Parathyroid adenoma (tissue), 2 donors: ENCODE results near the gene TSPAN18.

Experiments
- H2AFZ ChIP-seq: fragments of 300-600 bp; sonication (generic); one replicate; pipeline ENCODE4 v1.7.0; 2017; ENCODE audit warnings: antibody characterized with exemption, mild to moderate bottlenecking
- H3K27ac ChIP-seq: fragments of 300-600 bp; sonication (generic); one replicate; pipeline ENCODE4 v1.7.0; 2017
- H3K27me3 ChIP-seq: fragments of 300-600 bp; sonication (generic); one replicate; pipeline ENCODE4 v1.7.0; 2017; ENCODE audit warnings: low read length; ENCODE audit not compliant: control insufficient read depth, insufficient read depth
- H3K36me3 ChIP-seq: fragments of 300-600 bp; sonication (generic); one replicate; pipeline ENCODE4 v1.7.0; 2017; ENCODE audit warnings: low read length; ENCODE audit not compliant: control insufficient read depth, insufficient read depth
- H3K4me1 ChIP-seq: fragments of 300-600 bp; sonication (generic); one replicate; pipeline ENCODE4 v1.7.0; 2017; ENCODE audit warnings: control low read depth
- H3K4me2 ChIP-seq: fragments of 300-600 bp; sonication (generic); one replicate; pipeline ENCODE4 v1.7.0; 2017; ENCODE audit warnings: low read length
- H3K4me3 ChIP-seq: fragments of 300-600 bp; sonication (generic); one replicate; pipeline ENCODE4 v1.7.0; 2017; ENCODE audit warnings: low read depth, low read length
- H3K79me2 ChIP-seq: fragments of 300-600 bp; sonication (generic); one replicate; pipeline ENCODE4 v1.7.0; 2017; ENCODE audit warnings: control low read depth
- H3K9ac ChIP-seq: fragments of 300-600 bp; sonication (generic); one replicate; pipeline ENCODE4 v1.7.0; 2017; ENCODE audit warnings: mild to moderate bottlenecking
- H3K9me3 ChIP-seq: fragments of 300-600 bp; sonication (generic); one replicate; pipeline ENCODE4 v1.7.0; 2017; ENCODE audit warnings: low read length; ENCODE audit not compliant: control insufficient read depth
- TF ChIP-seq, protein P1 (sequence below): fragments of 300-600 bp; sonication (generic); IDR thresholded peaks from one replicate; pipeline ENCODE4 v1.7.0; 2017; ENCODE audit warnings: antibody characterized with exemption, mild to moderate bottlenecking
- donor health status: primary hyperparathyroidism.

Gene TSPAN18

DNA sequence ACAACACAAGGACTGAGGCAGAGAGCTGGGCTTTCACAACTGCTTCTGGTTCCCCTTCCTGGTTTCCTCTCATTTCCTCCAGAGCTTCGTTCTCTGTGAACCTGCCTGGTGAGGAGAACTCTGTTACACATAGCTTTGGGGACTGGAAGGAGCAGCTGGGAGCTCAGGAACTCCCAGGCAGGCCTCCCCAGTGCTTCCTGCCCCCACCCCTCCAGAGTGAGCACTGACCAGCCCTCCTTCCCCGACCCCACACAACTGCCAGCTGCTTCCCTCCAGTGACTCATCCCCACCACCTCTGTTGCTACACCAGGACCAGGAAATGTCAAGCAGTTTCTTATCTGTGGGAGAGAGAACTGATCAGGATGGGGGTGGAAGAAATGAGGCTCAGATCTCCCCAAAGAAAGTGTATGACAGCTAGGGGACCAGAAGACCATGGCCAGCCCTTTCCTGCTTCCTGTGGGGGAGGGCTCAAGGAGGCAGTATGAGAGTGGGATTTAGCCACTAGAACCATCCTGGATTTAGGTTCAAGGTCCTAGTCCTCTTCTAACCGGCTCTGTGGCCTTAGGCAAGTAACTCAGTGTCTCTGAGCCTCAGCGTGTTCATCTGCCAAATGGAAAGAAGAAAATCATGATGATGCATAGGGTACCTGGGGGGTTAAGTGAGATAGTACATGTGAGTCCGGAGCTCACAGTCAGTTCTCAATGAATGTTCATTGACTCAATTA is 228.4 kb downstream of the TSPAN18 start:
- no peaks in the 10 kb centered on the region for H3K36me3 ChIP-seq
- H3K27ac ChIP-seq: no peak overlapping the region
- H3K4me2 ChIP-seq: no peak overlapping the region
- no peaks in the 10 kb centered on the region for H3K79me2 ChIP-seq
- no peak overlapping the region for H3K9ac ChIP-seq
- TF ChIP-seq, protein P1, sequence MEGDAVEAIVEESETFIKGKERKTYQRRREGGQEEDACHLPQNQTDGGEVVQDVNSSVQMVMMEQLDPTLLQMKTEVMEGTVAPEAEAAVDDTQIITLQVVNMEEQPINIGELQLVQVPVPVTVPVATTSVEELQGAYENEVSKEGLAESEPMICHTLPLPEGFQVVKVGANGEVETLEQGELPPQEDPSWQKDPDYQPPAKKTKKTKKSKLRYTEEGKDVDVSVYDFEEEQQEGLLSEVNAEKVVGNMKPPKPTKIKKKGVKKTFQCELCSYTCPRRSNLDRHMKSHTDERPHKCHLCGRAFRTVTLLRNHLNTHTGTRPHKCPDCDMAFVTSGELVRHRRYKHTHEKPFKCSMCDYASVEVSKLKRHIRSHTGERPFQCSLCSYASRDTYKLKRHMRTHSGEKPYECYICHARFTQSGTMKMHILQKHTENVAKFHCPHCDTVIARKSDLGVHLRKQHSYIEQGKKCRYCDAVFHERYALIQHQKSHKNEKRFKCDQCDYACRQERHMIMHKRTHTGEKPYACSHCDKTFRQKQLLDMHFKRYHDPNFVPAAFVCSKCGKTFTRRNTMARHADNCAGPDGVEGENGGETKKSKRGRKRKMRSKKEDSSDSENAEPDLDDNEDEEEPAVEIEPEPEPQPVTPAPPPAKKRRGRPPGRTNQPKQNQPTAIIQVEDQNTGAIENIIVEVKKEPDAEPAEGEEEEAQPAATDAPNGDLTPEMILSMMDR: no peak
- H3K4me1 ChIP-seq: no peaks in the 10 kb centered on the region
- H3K4me3 ChIP-seq: no peak overlapping the region
- H3K27me3 ChIP-seq: no peaks in the 10 kb centered on the region
- H2AFZ ChIP-seq: no peak overlapping the region
- H3K9me3 ChIP-seq: no peaks in the 10 kb centered on the region

DNA sequence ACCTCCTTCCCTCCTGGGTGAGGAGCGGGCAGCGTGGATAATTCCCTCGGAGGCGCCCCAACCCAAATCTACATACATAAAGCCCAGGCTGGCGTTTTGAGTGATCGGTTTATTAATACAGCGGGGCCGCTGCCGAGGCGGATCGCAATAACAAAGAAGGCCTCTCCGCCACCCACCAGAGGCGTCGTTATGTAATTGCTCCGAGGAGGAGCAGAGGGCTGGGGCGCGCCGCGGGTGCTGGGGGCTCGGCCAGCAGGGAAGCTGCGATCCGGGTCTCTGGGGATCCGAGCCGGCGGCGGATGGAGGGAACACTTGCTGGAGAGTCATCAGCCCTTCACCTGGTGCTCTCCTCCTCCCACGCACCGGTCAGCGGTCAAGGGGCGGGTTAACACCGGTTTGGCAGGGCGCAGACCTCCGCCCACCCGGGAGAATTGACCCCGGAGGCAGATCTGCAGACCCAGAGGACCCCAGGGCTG is 230.3 kb downstream of the TSPAN18 start:
- H3K4me1 ChIP-seq: no peaks in the 10 kb centered on the region
- no peaks in the 10 kb centered on the region for H3K9me3 ChIP-seq
- no peaks in the 10 kb centered on the region for H3K79me2 ChIP-seq
- no peaks in the 10 kb centered on the region for H3K36me3 ChIP-seq
- TF ChIP-seq, protein P1: no peak
- no peak overlapping the region for H2AFZ ChIP-seq
- H3K4me3 ChIP-seq: no peak overlapping the region
- H3K27ac ChIP-seq: no peak overlapping the region
- H3K4me2 ChIP-seq: no peak overlapping the region
- H3K27me3 ChIP-seq: no peaks in the 10 kb centered on the region
- H3K9ac ChIP-seq: no peak overlapping the region

DNA sequence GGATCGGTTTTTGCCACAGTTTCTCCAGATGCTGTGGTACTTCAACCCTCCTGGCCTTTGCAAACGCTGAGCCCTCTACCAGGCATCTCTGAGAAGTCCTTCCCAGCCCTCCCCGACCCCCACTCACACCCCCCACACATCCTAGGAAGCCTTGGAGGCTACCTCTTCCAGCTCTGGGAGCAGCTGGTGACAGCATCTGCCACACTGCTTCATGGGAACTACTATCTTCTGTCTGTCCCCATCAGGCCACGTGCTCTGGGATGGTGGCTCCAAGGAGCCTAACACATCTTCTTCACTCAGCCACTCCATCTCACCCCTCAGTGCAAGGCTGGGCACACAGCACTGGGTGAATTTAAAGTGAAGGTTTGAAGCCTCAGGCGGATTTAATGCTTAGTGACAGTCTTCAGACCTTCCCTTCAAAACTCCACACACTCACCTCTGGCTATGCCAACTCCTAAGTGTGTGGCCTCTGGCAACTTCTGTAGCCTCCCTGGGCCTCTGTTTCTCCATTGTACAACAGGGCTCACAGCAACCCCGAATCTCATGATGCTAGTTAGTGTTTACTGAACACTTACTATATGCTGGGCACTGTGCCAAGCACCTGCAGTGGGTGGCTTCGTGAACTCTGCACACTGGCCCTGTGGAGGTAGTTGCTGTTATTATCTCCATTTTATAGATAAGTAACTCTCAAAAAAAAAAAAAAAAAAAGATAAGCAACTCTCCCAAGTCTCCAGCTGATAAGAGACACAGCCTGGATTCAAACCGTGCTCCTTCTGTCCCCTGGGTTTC is 231.2 kb downstream of the TSPAN18 start:
- no peak overlapping the region for H3K27ac ChIP-seq

DNA sequence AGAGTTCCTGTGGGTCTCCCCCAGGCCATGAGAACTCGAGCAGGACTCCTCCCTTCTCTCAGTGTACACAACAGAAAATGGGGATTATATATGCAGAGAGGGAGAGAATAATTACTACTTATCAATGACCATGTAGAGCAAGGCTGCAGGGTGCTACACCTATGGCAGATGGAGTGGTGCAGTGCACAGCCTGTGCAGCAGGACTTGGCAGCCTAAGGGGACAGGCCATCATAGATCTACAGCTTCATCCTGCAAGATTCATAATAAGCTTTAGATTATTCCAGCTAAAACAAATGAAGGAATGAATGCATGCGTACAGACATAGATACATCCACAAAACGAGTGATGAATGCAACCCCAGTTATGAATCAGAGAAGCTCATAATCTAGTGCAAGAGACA is 232.3 kb downstream of the TSPAN18 start:
- no peaks in the 10 kb centered on the region for H3K79me2 ChIP-seq
- H3K27me3 ChIP-seq: no peaks in the 10 kb centered on the region
- H3K4me2 ChIP-seq: no peak overlapping the region
- no peaks in the 10 kb centered on the region for H3K36me3 ChIP-seq
- H3K9me3 ChIP-seq: no peaks in the 10 kb centered on the region
- H2AFZ ChIP-seq: no peak overlapping the region
- TF ChIP-seq, protein P1: no peak
- H3K9ac ChIP-seq: no peak overlapping the region
- H3K4me3 ChIP-seq: no peak overlapping the region
- no peak overlapping the region for H3K27ac ChIP-seq
- H3K4me1 ChIP-seq: no peaks in the 10 kb centered on the region

More for the DNA sequence above, 231.2 kb downstream of the TSPAN18 start:
- TF ChIP-seq, protein P1: no peak
- Histone ChIP-seq H2AFZ (no peak overlapping the region), H3K36me3 (no peaks in the 10 kb centered on the region), H3K9me3 (no peaks in the 10 kb centered on the region), H3K9ac (no peak overlapping the region), H3K79me2 (no peaks in the 10 kb centered on the region), H3K27me3 (no peaks in the 10 kb centered on the region), H3K4me2 (no peak overlapping the region), H3K4me1 (no peaks in the 10 kb centered on the region), H3K4me3 (no peak overlapping the region)
